BLaER1 (cell line): ENCODE results near the gene PRR5L.
A peak's percentile ranks its signal among the peaks of the same experiment; 100 is the strongest.

ENCODE experiments used
- H3K27ac ChIP-seq: shearing (Covaris generic); formaldehyde crosslinking; 2 replicates; pipeline ENCODE4 v1.8.1; 2022
- H3K27me3 ChIP-seq: shearing (Covaris generic); formaldehyde crosslinking; 2 replicates; pipeline ENCODE4 v1.8.1; 2022
- H3K36me3 ChIP-seq: shearing (Covaris generic); formaldehyde crosslinking; 2 replicates; pipeline ENCODE4 v1.8.1; 2022
- H3K4me1 ChIP-seq: shearing (Covaris generic); formaldehyde crosslinking; 2 replicates; pipeline ENCODE4 v1.8.1; 2022
- H3K4me2 ChIP-seq: shearing (Covaris generic); formaldehyde crosslinking; 2 replicates; pipeline ENCODE4 v1.8.1; 2022
- H3K4me3 ChIP-seq: shearing (Covaris generic); formaldehyde crosslinking; 2 replicates; pipeline ENCODE4 v1.8.1; 2022
- H3K9ac ChIP-seq: shearing (Covaris generic); formaldehyde crosslinking; 2 replicates; pipeline ENCODE4 v1.8.1; 2022
- H3K9me3 ChIP-seq: shearing (Covaris generic); formaldehyde crosslinking; 2 replicates; pipeline ENCODE4 v1.8.1; 2022
- H4K20me1 ChIP-seq: shearing (Covaris generic); formaldehyde crosslinking; 2 replicates; pipeline ENCODE4 v1.8.1; 2022
- Cebpa-rat ChIP-seq: shearing (Covaris generic); IDR thresholded peaks from 2 replicates; pipeline ENCODE4 v1.8.1; 2022

Gene PRR5L

GRCh38 chr11:36512016-36512415 lies 215.9 kb downstream of the PRR5L start:
- no peak overlapping the region for H3K4me3 ChIP-seq
- TF ChIP-seq Cebpa-rat = no peak
- H3K27ac ChIP-seq = no peak overlapping the region
- H3K27me3 ChIP-seq = no peaks in the 10 kb centered on the region
- H3K36me3 ChIP-seq = no peaks in the 10 kb centered on the region
- H3K9me3 ChIP-seq = peaks cover 15% of the 10 kb centered on the region
- no peak overlapping the region for H3K9ac ChIP-seq
- peaks cover 33% of the 10 kb centered on the region for H3K4me1 ChIP-seq
- H4K20me1 ChIP-seq = peaks cover 22% of the 10 kb centered on the region
- peak overlapping the region; percentile 4; the same call in 1 of the 2 replicates for H3K4me2 ChIP-seq

DNA sequence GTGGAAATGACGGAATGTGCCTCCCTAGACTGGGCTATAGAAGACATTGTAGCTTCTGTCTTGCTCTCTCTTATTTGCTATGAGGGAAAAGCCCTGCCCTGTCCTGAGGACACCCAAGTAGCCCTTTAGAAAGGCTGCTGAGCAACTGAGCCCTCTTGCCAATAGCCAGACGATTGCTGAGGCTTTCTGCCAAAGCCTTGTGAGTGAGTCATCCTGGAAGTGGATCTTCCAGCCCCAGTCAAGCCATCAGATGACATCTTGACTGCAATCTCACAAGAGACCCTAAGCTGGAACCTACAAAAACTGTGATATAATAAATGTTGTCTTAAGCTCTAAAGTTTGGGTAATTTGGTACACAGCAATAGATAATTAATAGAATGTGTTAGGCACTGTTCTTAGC lies 217.9 kb downstream of the PRR5L start:
- no peak overlapping the region for H3K4me2 ChIP-seq
- H3K9me3 ChIP-seq = peaks cover 15% of the 10 kb centered on the region
- H4K20me1 ChIP-seq = peaks cover 9% of the 10 kb centered on the region
- no peak overlapping the region for H3K27ac ChIP-seq
- no peaks in the 10 kb centered on the region for H3K36me3 ChIP-seq
- H3K9ac ChIP-seq = no peak overlapping the region
- no peaks in the 10 kb centered on the region for H3K27me3 ChIP-seq
- H3K4me1 ChIP-seq = peaks cover 20% of the 10 kb centered on the region; the same call in 1 of the 2 replicates
- no peak overlapping the region for H3K4me3 ChIP-seq
- TF ChIP-seq Cebpa-rat = no peak
